Measurements from ENCODE around the gene GLYAT. TPM values are rescaled to one million over a fixed set of nuclear protein-coding genes. Genes with fewer than 3 reads are reported as not detected.

The GLYAT gene
- total RNA-seq, 1 experiment from 2014 or later = not detected

DNA sequence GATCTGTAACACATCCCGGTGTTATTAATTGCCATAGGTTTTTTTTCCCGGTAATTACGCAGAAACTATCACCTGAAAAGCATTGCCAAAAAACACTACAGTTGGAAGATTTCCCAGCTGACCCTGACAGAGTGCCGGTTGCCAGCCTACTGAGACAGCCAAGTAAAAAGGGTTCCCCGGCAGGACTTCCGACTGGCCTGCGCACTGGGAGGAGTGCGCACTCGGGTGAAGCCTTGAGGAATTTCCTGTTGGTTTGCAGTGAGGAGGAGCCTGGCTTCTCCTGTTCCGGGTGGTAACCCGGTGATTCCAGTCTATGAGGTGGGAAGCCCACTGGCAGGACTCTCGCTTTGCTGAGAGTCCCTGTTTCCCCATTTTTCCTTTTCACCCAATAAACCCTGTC lies 57.1 kb downstream of the GLYAT start:
- H3K9me3 ChIP-seq (ENCODE audit: control insufficient read depth, insufficient read depth, low read depth, low read length) = no peaks in the 10 kb centered on the region
- H3K27me3 ChIP-seq (ENCODE audit: control insufficient read depth, insufficient read depth, low read length) = no peaks in the 10 kb centered on the region; the same call in 1 of the 2 replicates
- intact Hi-C loops (cut with micrococcal nuclease; ENCODE audit: unreplicated experiment) = loop anchor here (5.0 to 10.0 kb wide), 2 partner anchors 100 to 228 kb away; partner anchors contain the start of genes LPXN and ZFP91
- ChIA-PET CTCF (interaction anchor here (0.6 kb wide), 1 partner anchor 13 kb away, joined by 3 read pairs; no protein-coding TSS in a partner anchor), POLR2A (no interaction called here)
- BruUV-seq (replicated peaks) = no TSS peak
- no peaks in the 10 kb centered on the region; the same call in 1 of the 2 replicates for H3K4me1 ChIP-seq (ENCODE audit: control insufficient read depth, insufficient read depth, low read length)
- in situ Hi-C loops (cut with HindIII; ENCODE audit: low pct_unique_long_range_greater_than_20kb, low sequenced_read_pairs) = no loop called here
- peak overlapping the region in 1 of 2 experiments; percentile 19; a peak in 1 of 4 replicates for H3K4me3 ChIP-seq (ENCODE audit: low read depth in 2 of 2, low read length in 2 of 2)
- no peak for DNase-seq (ENCODE audit: low read depth, low spot score)
- H3K36me3 ChIP-seq (ENCODE audit: control insufficient read depth, insufficient read depth, low read length) = no peaks in the 10 kb centered on the region
- H3K27ac ChIP-seq (ENCODE audit: low read length) = no peak overlapping the region
- ATAC-seq = no peak
- TF ChIP-seq POLR2AphosphoS5 (IDR thresholded peaks at IDR 0.05; ENCODE audit: low read depth, low read length) (no peak), SIN3A (IDR thresholded peaks at IDR 0.05; ENCODE audit: borderline replicate concordance, insufficient read depth, low read depth, low read length) (no peak), TCF7L2 (IDR thresholded peaks at IDR 0.05; ENCODE audit: low read depth, low read length) (no peak)
- TF ChIP-seq, protein P1, sequence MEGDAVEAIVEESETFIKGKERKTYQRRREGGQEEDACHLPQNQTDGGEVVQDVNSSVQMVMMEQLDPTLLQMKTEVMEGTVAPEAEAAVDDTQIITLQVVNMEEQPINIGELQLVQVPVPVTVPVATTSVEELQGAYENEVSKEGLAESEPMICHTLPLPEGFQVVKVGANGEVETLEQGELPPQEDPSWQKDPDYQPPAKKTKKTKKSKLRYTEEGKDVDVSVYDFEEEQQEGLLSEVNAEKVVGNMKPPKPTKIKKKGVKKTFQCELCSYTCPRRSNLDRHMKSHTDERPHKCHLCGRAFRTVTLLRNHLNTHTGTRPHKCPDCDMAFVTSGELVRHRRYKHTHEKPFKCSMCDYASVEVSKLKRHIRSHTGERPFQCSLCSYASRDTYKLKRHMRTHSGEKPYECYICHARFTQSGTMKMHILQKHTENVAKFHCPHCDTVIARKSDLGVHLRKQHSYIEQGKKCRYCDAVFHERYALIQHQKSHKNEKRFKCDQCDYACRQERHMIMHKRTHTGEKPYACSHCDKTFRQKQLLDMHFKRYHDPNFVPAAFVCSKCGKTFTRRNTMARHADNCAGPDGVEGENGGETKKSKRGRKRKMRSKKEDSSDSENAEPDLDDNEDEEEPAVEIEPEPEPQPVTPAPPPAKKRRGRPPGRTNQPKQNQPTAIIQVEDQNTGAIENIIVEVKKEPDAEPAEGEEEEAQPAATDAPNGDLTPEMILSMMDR (IDR thresholded peaks at IDR 0.05) = no peak
- TF ChIP-seq, protein P2, sequence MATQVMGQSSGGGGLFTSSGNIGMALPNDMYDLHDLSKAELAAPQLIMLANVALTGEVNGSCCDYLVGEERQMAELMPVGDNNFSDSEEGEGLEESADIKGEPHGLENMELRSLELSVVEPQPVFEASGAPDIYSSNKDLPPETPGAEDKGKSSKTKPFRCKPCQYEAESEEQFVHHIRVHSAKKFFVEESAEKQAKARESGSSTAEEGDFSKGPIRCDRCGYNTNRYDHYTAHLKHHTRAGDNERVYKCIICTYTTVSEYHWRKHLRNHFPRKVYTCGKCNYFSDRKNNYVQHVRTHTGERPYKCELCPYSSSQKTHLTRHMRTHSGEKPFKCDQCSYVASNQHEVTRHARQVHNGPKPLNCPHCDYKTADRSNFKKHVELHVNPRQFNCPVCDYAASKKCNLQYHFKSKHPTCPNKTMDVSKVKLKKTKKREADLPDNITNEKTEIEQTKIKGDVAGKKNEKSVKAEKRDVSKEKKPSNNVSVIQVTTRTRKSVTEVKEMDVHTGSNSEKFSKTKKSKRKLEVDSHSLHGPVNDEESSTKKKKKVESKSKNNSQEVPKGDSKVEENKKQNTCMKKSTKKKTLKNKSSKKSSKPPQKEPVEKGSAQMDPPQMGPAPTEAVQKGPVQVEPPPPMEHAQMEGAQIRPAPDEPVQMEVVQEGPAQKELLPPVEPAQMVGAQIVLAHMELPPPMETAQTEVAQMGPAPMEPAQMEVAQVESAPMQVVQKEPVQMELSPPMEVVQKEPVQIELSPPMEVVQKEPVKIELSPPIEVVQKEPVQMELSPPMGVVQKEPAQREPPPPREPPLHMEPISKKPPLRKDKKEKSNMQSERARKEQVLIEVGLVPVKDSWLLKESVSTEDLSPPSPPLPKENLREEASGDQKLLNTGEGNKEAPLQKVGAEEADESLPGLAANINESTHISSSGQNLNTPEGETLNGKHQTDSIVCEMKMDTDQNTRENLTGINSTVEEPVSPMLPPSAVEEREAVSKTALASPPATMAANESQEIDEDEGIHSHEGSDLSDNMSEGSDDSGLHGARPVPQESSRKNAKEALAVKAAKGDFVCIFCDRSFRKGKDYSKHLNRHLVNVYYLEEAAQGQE (IDR thresholded peaks at IDR 0.05; ENCODE audit: insufficient read depth in 1 of 2, low read depth in 2 of 2, low read length in 1 of 2) = no peak

DNA sequence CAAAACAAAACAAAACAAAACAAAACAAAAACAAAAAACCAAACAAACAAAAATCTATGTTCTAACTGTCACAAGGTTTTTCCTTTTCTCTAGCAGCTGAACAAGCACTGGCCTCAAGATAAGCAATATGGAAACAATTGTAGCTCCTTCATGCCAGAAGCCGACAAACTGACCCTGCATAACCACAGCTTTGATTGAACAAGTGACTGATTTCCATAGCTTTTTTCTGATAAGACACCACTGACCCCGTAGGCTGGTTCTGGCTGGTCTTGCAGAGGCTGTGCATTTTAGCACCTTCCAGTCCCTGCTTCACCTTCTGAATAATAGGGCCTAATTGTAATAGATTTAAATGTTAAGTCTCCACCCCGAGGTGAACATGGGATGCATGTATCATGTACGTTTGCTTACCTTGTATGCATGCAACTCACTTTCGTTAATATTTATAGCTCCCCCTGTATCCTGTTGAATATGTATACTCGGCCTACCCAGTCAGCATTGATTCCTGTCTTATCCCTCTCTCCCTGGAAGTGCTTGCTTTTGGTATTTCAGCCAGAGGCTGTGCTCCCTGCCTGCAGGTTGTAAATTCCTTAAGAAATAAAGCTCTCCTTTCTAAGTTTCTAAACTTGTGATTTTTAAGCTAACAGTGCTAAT lies 59.6 kb downstream of the GLYAT start:
- DNase-seq (ENCODE audit: low read depth, low spot score) = no peak
- no peaks in the 10 kb centered on the region for H3K9me3 ChIP-seq (ENCODE audit: control insufficient read depth, insufficient read depth, low read depth, low read length)
- intact Hi-C loops (cut with micrococcal nuclease; ENCODE audit: unreplicated experiment) (loop anchor here (10.0 kb wide), 1 partner anchor 97 kb away; the partner anchor contains the start of genes LPXN and ZFP91), in situ Hi-C loops (cut with HindIII; ENCODE audit: low pct_unique_long_range_greater_than_20kb, low sequenced_read_pairs) (no loop called here)
- BruUV-seq (replicated peaks) = no TSS peak
- ChIA-PET POLR2A (no interaction called here), CTCF (no interaction called here)
- no peaks in the 10 kb centered on the region for H3K36me3 ChIP-seq (ENCODE audit: control insufficient read depth, insufficient read depth, low read length)
- H3K27me3 ChIP-seq (ENCODE audit: control insufficient read depth, insufficient read depth, low read length) = no peaks in the 10 kb centered on the region; the same call in 1 of the 2 replicates
- no peak overlapping the region for H3K27ac ChIP-seq (ENCODE audit: low read length)
- no peak overlapping the region for H3K4me3 ChIP-seq (ENCODE audit: low read depth in 2 of 2, low read length in 2 of 2)
- TF ChIP-seq, protein P2 (IDR thresholded peaks at IDR 0.05; ENCODE audit: insufficient read depth in 1 of 2, low read depth in 2 of 2, low read length in 1 of 2) = no peak
- TF ChIP-seq, protein P1 (IDR thresholded peaks at IDR 0.05) = no peak; the same call in 1 of the 2 replicates
- TF ChIP-seq SIN3A (IDR thresholded peaks at IDR 0.05; ENCODE audit: borderline replicate concordance, insufficient read depth, low read depth, low read length) (no peak), TCF7L2 (IDR thresholded peaks at IDR 0.05; ENCODE audit: low read depth, low read length) (no peak), POLR2AphosphoS5 (IDR thresholded peaks at IDR 0.05; ENCODE audit: low read depth, low read length) (no peak)
- H3K4me1 ChIP-seq (ENCODE audit: control insufficient read depth, insufficient read depth, low read length) = no peaks in the 10 kb centered on the region; the same call in 1 of the 2 replicates
- ATAC-seq = no peak
